Uterus (tissue), 4 donors: ENCODE results near the gene DNAJC16. TPM values are rescaled to one million over a fixed set of nuclear protein-coding genes. Genes with fewer than 3 reads are reported as not detected.
A peak's percentile ranks its signal among the peaks of the same experiment; 100 is the strongest.

Experiments used
- DNase-seq, 2 donors: peaks; one replicate each; pipeline ENCODE4 v3.0.0-alpha.2; 2019 to 2020
- H3K27ac ChIP-seq, 2 donors: fragments of 200-600 bp; sonication (generic); 1 replicate in 1 of 2; 2 replicates in 1 of 2; pipeline ENCODE4 v1.5.1; 2016 to 2018
- H3K27me3 ChIP-seq, 2 donors: fragments of 200-600 bp; sonication (generic); one replicate each; pipeline ENCODE4 v1.5.1; 2018 to 2019; ENCODE audit warnings: control low read depth in 1 of 2
- H3K36me3 ChIP-seq, 2 donors: fragments of 200-600 bp; sonication (generic); one replicate each; pipeline ENCODE4 v1.5.1; 2019; ENCODE audit warnings: control low read depth in 1 of 2
- H3K4me1 ChIP-seq, 2 donors: fragments of 200-600 bp; sonication (generic); one replicate each; pipeline ENCODE4 v1.5.1; 2018 to 2019; ENCODE audit warnings: control low read depth in 1 of 2
- H3K4me3 ChIP-seq, 2 donors: fragments of 200-600 bp; sonication (generic); 1 replicate in 1 of 2; 2 replicates in 1 of 2; pipeline ENCODE4 v1.5.1; 2018 to 2019; ENCODE audit warnings: mild to moderate bottlenecking in 1 of 2
- H3K9me3 ChIP-seq, 2 donors: fragments of 200-600 bp; sonication (generic); one replicate each; pipeline ENCODE4 v1.5.1; 2019; ENCODE audit warnings: control low read depth in 1 of 2
- POLR2A ChIP-seq, 2 donors: fragments of 450-650 bp; IDR thresholded peaks; one replicate each; pipeline ENCODE4 v1.6.1; 2016; ENCODE audit warnings: antibody characterized with exemption in 2 of 2, mild to moderate bottlenecking in 1 of 2, moderate library complexity in 1 of 2
- intact Hi-C: fragments of 100-400 bp; cut with DNase I; formaldehyde crosslinking; loops from one replicate; pipeline ENCODE4 v1.15.1; 2023; ENCODE audit warnings: low total_unique reads
- total RNA-seq, 4 donors: library from RNA; depleted of rRNA in 3 of 4; stranded (reverse); fragments of >200 nt in 3 of 4; gene quantifications; one replicate each; pipeline versions ENCODE4 v1.1.0 to v1.2.4, GENCODE V29; 2014 to 2023
- TF ChIP-seq, protein P1 (sequence below), 4 experiments: fragments of 200-600 bp in 2 of 4; fragments of 450-650 bp in 2 of 4; sonication (generic) in 2 of 4; IDR thresholded peaks; one replicate each; pipeline ENCODE4 v1.5.1; 2016 to 2019; ENCODE audit warnings: antibody characterized with exemption in 4 of 4, mild to moderate bottlenecking in 2 of 4, moderate library complexity in 1 of 4
- donor health status: DM: yes; HTN: yes; CAD: no.

Gene DNAJC16
- total RNA-seq, 4 donors from 2014 or later = 8.8 to 32.4 (median 27.5) TPM

DNA sequence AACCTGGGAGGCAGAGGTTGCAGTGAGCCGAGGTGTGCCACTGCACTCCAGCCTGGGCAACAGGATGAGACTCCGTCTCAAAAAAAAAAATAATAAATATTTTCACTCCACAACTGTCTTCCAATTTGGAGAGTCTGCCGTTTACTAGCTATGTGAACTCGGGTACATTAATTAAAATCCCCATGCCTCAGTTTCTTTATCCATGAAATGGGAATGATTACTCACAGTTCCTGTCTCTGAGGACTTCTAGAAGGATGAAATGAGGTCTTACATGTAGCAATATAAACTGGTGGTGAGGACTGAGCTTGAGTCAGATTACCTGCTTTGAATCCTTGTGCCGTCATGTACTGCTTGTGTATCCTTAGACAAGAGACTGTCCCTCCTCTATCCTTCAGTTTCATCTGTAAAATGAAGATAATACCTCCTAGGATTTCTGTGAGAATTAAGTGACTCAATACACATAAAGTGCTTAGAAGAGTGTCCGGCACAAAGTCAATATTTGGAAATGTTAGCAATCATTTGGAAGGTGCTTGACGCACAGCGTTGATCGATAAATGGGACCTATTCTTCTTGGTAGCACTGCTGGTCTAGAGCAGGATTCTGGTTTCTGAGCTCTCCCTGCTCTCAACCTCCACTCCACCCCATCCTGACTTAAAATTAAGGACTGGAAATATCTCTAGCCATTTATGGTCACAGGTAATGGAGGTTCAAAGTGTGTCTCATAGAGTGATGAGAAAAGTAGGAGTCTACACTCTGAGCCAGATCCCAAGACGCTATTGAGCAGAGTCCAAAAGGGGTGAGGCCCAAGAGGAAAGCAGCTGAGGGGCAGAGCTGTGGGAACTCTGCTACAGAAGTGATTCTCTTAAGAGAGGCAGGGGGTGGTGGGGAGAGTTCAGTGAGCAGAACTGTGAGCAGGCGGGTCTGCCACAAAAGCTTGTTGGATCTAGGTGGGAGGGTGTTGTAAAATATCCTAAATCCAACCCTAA, 79.0 kb downstream of the DNAJC16 start:
- no peaks in the 10 kb centered on the region for H3K4me1 ChIP-seq
- no peak overlapping the region for H3K4me3 ChIP-seq
- H3K27me3 ChIP-seq = no peaks in the 10 kb centered on the region
- H3K9me3 ChIP-seq = no peaks in the 10 kb centered on the region
- no peaks in the 10 kb centered on the region for H3K36me3 ChIP-seq
- intact Hi-C loops = no loop called here
- no peak for DNase-seq
- TF ChIP-seq, protein P1, sequence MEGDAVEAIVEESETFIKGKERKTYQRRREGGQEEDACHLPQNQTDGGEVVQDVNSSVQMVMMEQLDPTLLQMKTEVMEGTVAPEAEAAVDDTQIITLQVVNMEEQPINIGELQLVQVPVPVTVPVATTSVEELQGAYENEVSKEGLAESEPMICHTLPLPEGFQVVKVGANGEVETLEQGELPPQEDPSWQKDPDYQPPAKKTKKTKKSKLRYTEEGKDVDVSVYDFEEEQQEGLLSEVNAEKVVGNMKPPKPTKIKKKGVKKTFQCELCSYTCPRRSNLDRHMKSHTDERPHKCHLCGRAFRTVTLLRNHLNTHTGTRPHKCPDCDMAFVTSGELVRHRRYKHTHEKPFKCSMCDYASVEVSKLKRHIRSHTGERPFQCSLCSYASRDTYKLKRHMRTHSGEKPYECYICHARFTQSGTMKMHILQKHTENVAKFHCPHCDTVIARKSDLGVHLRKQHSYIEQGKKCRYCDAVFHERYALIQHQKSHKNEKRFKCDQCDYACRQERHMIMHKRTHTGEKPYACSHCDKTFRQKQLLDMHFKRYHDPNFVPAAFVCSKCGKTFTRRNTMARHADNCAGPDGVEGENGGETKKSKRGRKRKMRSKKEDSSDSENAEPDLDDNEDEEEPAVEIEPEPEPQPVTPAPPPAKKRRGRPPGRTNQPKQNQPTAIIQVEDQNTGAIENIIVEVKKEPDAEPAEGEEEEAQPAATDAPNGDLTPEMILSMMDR (IDR thresholded peaks at IDR 0.05) = no peak
- TF ChIP-seq POLR2A (IDR thresholded peaks at IDR 0.05) = no peak
- no peak overlapping the region for H3K27ac ChIP-seq

DNA sequence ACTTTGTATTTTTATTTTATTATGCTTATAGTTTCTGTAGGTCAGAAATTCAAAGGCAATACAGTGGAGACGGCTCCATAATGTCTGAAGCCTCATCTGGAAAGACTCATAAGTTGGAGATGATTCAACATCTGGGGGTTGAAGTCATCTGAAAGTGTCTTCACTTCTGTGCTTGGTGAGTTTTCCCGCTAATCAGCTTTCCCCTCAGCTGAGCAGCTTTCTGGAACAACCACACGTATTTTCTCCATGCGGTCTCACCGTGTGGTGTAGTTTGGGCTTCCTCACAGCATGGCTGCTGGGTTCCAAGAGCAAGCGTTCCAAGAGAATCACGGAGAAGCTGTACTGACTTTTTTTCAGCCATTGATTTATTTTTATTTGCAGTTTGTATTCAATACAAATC, 83.0 kb downstream of the DNAJC16 start:
- no peaks in the 10 kb centered on the region for H3K4me1 ChIP-seq

DNA sequence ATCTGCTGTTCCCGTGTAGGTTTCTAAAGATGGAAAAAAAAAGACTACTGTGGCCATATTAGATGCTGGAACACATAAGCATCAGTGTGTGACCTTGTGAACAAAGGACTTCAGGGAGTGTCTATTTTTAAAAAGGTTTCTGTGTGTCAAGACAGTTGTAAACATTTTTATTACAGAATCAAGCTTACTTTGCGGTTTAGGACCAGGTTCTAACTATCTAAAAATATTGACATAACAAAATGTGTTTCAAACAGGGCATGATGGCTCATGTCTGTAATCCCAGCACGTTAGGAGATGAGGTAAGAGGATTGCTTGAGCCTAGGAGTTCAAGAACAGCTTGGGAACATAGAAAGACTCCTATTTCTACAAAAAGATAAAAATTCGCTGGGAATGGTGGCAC, 83.5 kb downstream of the DNAJC16 start:
- no peaks in the 10 kb centered on the region for H3K36me3 ChIP-seq
- H3K4me3 ChIP-seq = no peak overlapping the region
- no peaks in the 10 kb centered on the region for H3K9me3 ChIP-seq
- no peak overlapping the region for H3K27ac ChIP-seq
- H3K27me3 ChIP-seq = no peaks in the 10 kb centered on the region
- no peak for TF ChIP-seq POLR2A (IDR thresholded peaks at IDR 0.05)
- TF ChIP-seq, protein P1 (IDR thresholded peaks at IDR 0.05) = no peak
- no peak for DNase-seq
- no peaks in the 10 kb centered on the region for H3K4me1 ChIP-seq
- intact Hi-C loops = no loop called here

More for the DNA sequence above, 83.0 kb downstream of the DNAJC16 start:
- no peak for DNase-seq
- no peaks in the 10 kb centered on the region for H3K27me3 ChIP-seq
- no peak for TF ChIP-seq POLR2A (IDR thresholded peaks at IDR 0.05)
- TF ChIP-seq, protein P1 (IDR thresholded peaks at IDR 0.05) = no peak
- H3K36me3 ChIP-seq = no peaks in the 10 kb centered on the region
- no peak overlapping the region for H3K4me3 ChIP-seq
- H3K9me3 ChIP-seq = no peaks in the 10 kb centered on the region
- H3K27ac ChIP-seq = no peak overlapping the region
- intact Hi-C loops = no loop called here

DNA sequence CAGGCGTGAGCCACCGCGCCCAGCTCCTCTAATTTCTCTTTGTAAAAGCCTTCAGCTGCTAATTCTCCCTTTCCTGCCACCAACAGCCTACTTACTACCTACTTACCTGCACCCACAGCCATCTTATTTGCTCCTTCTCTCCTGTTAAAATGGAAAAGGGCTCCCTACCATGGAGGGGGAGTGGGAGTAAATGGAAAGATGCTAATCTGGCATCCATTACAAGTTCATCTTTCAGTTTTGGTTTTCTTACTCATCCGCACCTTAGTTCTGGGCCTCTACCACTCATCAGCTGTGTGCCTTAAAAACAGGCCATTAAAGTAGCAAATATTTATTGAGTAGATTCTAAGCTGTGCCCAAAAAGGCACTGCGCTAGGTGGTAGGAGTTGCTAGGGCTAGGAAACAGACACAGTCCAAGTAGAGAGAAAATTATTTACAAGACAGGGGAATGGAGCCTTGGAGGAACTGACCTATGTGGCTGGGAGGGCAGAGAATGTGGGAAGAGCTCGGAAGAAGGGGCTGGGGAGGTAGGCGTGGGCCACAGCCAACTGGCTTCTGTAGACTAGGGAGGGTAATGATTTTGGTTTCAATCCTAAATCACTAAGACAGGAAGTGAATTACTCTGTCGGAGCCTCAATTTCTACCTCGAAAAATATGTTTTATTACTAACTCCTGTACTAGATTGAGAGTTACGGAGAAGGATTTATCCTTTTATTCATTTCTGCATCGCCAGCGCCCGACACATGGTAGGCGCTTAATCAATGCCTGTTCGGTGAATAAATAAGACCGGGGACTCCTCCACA, 89.9 kb downstream of the DNAJC16 start:
- peak overlapping the region; percentile 42 for H3K4me3 ChIP-seq
- DNase-seq = peak; percentile 45 to 47
- no peaks in the 10 kb centered on the region for H3K36me3 ChIP-seq
- H3K9me3 ChIP-seq = no peaks in the 10 kb centered on the region
- H3K27me3 ChIP-seq = no peaks in the 10 kb centered on the region
- H3K4me1 ChIP-seq = peaks cover 12 to 14% of the 10 kb centered on the region in 2 donors
- intact Hi-C loops = no loop called here
- peak overlapping the region; percentile 92 to 93 for H3K27ac ChIP-seq
- TF ChIP-seq, protein P1 (IDR thresholded peaks at IDR 0.05) = no peak
- no peak for TF ChIP-seq POLR2A (IDR thresholded peaks at IDR 0.05)
